Stimulated activated CD4-positive, alpha-beta T cell treated with anti-CD3 and anti-CD28 coated beads, Interleukin-2, amount 100 ng/mL, for 4 hours (primary cell): Measurements from ENCODE around the gene BTNL3.

Experiments used
- DNase-seq: peaks from one replicate; pipeline ENCODE4 v3.0.0-alpha.2; 2020; ENCODE audit warnings: low read depth

The BTNL3 gene

GRCh38 chr5:181047288-181047687, 58.6 kb downstream of the BTNL3 start:
- no peak for DNase-seq

- no peak for DNase-seq
These were observed 59.3 kb downstream of the BTNL3 start for GRCh38 chr5:181047921-181048320.

GRCh38 chr5:181050016-181050415, 61.4 kb downstream of the BTNL3 start:
- no peak for DNase-seq

GRCh38 chr5:181051841-181052671, 63.4 kb downstream of the BTNL3 start:
- no peak for DNase-seq

- no peak for DNase-seq
These were observed 64.2 kb downstream of the BTNL3 start for GRCh38 chr5:181052672-181053487.

GRCh38 chr5:181053488-181054121, 65.0 kb downstream of the BTNL3 start:
- DNase-seq: no peak

- no peak for DNase-seq
These were observed 65.5 kb downstream of the BTNL3 start for GRCh38 chr5:181054138-181054537.

GRCh38 chr5:181054871-181055459, 66.3 kb downstream of the BTNL3 start:
- DNase-seq: no peak
